ENCODE results near the gene GAS6.
"Not testable (repeated sequence)": the region's sequence is repeated elsewhere in the genome, so short reads cannot be mapped to it uniquely, and the experiment has no call there.

The GAS6 gene

GRCh38 chr13:113863524-113864272 is at the start of gene GAS6:
GAS6 (minus strand) TSS chr13:113864076; CDS start chr13:113863920, 156 bp downstream.
- DNase-seq (ENCODE audit: low spot score) = no peak

GRCh38 chr13:113913408-113913807 is 49.5 kb upstream of the GAS6 start:
- not testable (repeated sequence) for DNase-seq (ENCODE audit: low spot score)

DNA sequence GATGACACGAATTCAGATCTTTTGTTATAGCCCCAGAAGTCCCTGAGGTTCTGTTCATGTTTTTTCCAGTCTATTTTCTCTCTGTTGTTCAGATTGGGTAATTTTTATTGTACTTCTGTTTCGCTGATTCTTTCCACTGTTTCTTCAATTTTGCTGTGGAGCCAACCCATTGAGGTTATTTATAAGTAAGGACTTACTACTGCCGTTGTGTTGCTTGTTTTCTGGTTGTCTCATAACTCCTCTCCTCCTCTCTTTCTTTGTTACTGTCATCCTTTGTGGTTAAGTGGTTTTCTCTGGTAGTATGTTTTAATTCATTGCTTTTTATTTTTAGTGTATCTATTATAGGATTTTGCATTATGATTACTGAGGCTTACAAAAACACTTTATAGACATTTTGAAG is 48.7 kb upstream of the GAS6 start:
- DNase-seq (ENCODE audit: low spot score) = no peak

DNA sequence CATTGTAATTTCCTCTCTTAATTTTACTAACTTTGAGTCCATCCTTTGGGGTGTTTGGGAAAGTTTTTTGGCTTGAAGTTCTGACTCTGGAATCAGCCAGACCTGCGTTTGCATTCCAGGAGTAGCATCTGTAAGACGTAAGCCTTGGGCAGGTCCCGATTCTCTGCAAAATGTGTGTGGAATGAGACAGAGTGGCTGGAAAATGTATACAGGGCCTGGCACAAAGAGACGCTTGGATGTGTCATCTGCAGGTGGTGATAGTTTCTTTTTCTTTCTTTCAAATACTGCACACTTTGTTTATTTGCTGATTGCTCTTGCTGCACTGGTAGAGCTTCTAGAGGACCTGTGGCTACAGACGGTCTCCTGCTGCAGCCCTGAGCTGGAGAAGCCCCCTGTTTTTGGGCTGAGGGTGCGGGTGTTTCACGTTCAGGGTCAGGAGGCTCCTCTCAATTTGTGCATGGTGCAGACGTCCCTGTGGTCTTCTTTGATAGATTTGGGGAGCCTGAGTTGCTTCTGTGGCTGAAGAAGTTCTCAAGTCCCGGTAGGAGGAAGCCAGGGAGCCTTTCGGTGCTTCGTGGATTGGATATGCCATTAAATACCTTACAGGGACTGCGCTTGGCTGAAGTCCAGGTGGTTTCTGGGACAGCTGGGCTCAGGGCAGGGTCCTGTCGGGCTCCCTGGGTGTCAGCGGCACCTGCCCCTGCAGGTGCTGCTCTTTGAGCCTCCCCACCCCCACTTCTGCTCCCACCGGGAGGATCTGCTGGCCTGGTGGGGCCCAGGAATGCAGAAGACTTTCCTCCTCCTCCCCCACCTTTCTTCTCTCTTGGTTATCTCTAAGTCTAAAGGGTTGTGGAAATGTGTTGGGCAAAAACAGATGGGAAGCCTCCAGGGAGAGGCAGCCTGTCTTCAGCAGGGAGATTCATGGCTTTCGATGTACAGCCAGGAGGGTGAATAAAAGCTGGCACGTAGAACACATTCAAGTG is 44.0 kb upstream of the GAS6 start:
- no peak for DNase-seq (ENCODE audit: low spot score)

GRCh38 chr13:113906571-113906970 is 42.7 kb upstream of the GAS6 start:
- no peak for DNase-seq (ENCODE audit: low spot score)

GRCh38 chr13:113905942-113906341 is 42.1 kb upstream of the GAS6 start:
- no peak for DNase-seq (ENCODE audit: low spot score)

DNA sequence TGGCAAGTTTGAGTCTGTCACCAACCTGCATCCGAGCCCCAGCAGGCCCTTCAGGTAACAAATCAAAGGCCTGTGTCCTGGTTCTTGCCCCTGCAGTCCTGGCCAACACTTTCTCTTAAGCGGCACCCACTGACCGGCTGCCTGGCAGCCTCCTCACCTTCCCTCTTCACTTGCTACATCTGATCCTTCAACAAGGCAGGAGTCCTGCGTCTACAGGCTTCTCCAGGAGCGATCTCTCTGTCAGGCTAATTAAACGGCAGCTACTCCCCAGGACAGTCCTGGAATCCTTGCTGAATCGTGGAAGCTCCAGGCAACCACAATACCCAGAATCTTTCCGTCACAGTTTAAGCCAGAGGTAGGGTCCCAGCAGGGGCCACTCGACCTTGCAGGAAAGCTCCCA is 41.1 kb upstream of the GAS6 start:
- DNase-seq (ENCODE audit: low spot score) = no peak

- DNase-seq (ENCODE audit: low spot score) = no peak
These were observed 40.5 kb upstream of the GAS6 start for GRCh38 chr13:113904411-113904810.

- no peak for DNase-seq (ENCODE audit: low spot score)
These were observed 40.0 kb upstream of the GAS6 start for GRCh38 chr13:113903912-113904311.

- DNase-seq (ENCODE audit: low spot score) = no peak
These were observed 39.3 kb upstream of the GAS6 start for GRCh38 chr13:113902986-113903775.

DNA sequence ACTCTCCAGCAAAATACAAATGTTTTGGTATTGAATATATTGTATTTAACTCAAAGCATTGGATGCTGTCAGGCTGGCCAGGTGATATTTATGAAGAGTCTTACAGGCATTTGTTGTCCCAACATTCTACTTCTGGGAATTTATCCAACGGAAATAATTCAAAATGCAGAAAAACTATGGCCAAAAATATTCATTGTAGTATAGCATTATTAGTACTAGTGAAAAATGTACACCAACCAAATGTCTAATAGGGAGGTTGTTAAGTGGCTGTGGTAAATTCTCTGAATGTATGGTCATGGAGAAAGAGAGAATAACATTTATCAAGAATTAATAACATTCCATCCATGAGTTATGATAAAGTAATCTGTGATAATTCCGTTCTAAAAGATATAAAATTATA is 38.6 kb upstream of the GAS6 start:
- no peak for DNase-seq (ENCODE audit: low spot score)

DNA sequence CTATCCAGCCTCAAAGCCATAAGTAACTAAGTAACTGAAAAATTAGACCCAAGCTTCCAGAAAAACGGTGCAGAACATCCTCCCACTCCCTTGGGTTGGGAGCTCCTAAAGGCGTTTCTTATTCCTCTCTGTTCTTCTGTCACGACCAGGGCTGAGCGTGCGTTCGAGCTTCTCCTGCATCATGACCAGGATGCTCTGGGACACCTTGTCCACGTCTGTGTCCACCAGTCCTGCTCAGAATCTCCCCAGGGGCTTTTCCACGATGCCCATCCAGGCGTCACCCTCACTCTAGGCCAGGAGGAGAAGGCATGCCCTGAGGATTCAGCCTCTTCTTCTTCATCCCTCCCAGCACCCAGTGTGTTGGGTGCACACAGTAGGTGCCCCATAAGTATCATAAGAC is 37.8 kb upstream of the GAS6 start:
- no peak for DNase-seq (ENCODE audit: low spot score)

- no peak for DNase-seq (ENCODE audit: low spot score)
These were observed 37.4 kb upstream of the GAS6 start for GRCh38 chr13:113901231-113901630.

DNA sequence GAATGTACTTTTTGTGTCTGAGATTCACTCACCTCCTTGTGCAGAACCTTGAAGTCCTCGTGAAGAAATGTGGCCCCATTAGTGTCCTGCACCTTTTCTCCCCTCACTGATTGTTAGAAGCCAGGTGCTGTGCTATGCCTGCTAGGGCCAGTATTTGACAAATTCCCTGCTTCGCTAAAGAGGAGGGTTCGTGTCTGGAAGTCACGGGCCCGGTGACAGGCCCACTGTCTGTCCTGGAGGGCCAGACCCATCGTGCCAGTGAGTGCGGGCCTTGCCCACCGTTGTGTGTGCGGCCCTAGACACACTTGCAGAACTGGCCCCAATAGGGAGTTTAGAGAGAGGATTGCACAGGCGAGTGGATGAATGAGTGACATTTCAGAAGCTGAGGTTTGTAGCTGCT is 36.8 kb upstream of the GAS6 start:
- DNase-seq (ENCODE audit: low spot score) = no peak

DNA sequence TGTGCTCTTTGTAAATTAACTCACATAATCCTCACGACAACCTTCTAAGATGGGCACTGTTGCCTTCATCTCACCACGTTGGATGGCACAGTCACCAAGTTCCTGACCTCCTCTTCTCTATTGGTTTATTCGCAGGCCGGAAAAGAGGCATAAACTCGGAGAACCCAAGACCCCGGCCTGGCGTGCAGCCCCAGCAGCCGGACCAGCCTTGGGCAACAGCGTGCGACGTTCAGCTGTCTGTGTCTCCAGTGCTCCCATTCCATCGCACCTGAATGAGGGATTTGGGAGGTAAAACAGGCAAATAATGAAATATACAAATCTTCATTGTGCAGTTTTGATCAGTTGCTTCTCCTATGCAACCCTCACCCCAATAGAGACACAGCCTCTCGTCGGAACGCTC is 34.5 kb upstream of the GAS6 start:
- DNase-seq (ENCODE audit: low spot score) = no peak

GRCh38 chr13:113897966-113898365 is 34.1 kb upstream of the GAS6 start:
- no peak for DNase-seq (ENCODE audit: low spot score)

GRCh38 chr13:113897161-113897560 is 33.3 kb upstream of the GAS6 start:
- no peak for DNase-seq (ENCODE audit: low spot score)

GRCh38 chr13:113895436-113895835 is 31.6 kb upstream of the GAS6 start:
- no peak for DNase-seq (ENCODE audit: low spot score)

DNA sequence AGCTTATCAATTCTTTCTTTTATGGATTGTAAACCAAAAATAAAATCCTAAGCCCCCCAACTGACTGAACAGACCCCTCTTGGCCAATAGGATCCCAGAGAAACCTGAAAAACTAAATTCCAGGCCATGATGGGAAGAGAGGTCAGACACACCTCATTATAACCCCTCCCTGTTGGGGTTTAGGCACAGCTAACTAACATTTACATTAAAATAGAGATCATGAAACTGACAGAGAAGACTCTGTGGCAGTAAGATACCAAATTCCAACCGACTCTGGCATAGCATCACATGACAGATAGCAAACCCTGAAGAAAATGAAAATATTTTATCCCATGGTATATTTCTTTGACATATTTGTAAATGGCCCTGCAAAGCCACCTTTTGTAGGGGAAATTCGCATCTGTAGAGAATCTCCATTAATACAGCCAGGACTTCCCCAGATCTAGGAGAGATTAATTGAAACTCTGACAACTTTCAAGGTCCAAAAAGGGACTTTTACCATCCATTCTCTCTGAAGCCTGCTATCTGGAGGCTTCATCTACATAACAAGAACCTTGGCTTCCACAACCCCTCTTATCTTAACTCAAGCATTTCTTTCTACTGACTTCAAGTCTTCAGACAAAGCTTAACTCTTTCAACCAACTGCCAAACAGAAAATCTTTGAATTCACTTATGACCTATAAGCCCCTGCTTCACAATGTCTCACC is 27.1 kb upstream of the GAS6 start:
- DNase-seq (ENCODE audit: low spot score) = no peak

DNA sequence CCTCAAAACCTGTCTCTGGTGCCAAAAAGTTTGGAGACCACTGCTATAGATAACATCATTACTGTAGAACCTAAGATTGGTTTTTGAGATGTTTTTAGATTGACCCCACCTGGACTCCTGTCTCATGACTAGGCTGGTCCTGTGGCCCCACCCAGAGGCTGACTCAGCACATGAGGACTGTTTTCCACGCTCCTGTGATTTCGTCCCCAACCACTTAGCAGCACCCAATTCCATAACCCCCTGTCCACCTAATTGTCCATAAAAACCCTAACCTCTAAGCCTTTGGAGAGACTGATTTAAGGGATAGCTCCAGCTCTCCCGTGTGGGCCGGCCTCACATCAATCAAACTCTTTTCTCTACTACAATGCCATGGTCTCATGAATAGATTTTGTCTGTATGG is 25.6 kb upstream of the GAS6 start:
- no peak for DNase-seq (ENCODE audit: low spot score)

GRCh38 chr13:113888701-113889330 is 24.9 kb upstream of the GAS6 start:
- no peak for DNase-seq (ENCODE audit: low spot score)
